ENCODE data around the gene WBP2. TPM values are rescaled to one million over a fixed set of nuclear protein-coding genes. Genes with fewer than 3 reads are reported as not detected.

Gene WBP2
- total and polyA plus RNA-seq, 2 experiments from 2014 or later, result 29.0 to 129 TPM

- peaks cover 14% of the 10 kb centered on the region for H3K4me1 ChIP-seq (ENCODE audit: insufficient read depth)
- H3K79me2 ChIP-seq, result no peaks in the 10 kb centered on the region
- H3K36me3 ChIP-seq (replicated peaks; ENCODE audit: insufficient read depth, low read depth), result no peaks in the 10 kb centered on the region
- 75% methylated on average over 6 of the region's 15 CpGs for WGBS (ENCODE audit: low lambda C conversion rate, missing lambda C conversion rate)
- no peak overlapping the region for H3K4me2 ChIP-seq
- H3K9me2 ChIP-seq (replicated peaks; ENCODE audit: insufficient read depth), result no peaks in the 10 kb centered on the region
- DNase-seq (ENCODE audit: low spot score), result no peak
- no peak overlapping the region for H3K27ac ChIP-seq
- H3K9me3 ChIP-seq (ENCODE audit: low read depth), result no peaks in the 10 kb centered on the region
- H3K4me3 ChIP-seq, result no peak overlapping the region
- no peaks in the 10 kb centered on the region for H4K20me1 ChIP-seq (ENCODE audit: insufficient read depth, poor library complexity, severe bottlenecking)
- no peak overlapping the region for H2AFZ ChIP-seq
- TF ChIP-seq CTCF (IDR thresholded peaks at IDR 0.05; ENCODE audit: poor library complexity), result no peak
- no peak for TF ChIP-seq EZH2 (IDR thresholded peaks at IDR 0.05; ENCODE audit: borderline replicate concordance)
- no peak for TF ChIP-seq EZH2phosphoT487 (IDR thresholded peaks at IDR 0.05; ENCODE audit: low read depth, severe bottlenecking, unreplicated experiment)
- no peaks in the 10 kb centered on the region for H3K27me3 ChIP-seq
Observed at GRCh38 chr17:75831032-75831571, 24.0 kb downstream of the WBP2 start.

GRCh38 chr17:75830164-75831031, 24.7 kb downstream of the WBP2 start:
- Histone ChIP-seq H3K4me3 (no peak overlapping the region), H3K27ac (no peak overlapping the region), H3K27me3 (no peaks in the 10 kb centered on the region), H2AFZ (no peak overlapping the region), H4K20me1 (ENCODE audit: insufficient read depth, poor library complexity, severe bottlenecking) (no peaks in the 10 kb centered on the region), H3K79me2 (no peaks in the 10 kb centered on the region), H3K9me2 (replicated peaks; ENCODE audit: insufficient read depth) (no peaks in the 10 kb centered on the region), H3K9me3 (ENCODE audit: low read depth) (no peaks in the 10 kb centered on the region), H3K4me1 (ENCODE audit: insufficient read depth) (peaks cover 16% of the 10 kb centered on the region), H3K36me3 (replicated peaks; ENCODE audit: insufficient read depth, low read depth) (no peaks in the 10 kb centered on the region), H3K4me2 (no peak overlapping the region)
- no peak for TF ChIP-seq EZH2phosphoT487 (IDR thresholded peaks at IDR 0.05; ENCODE audit: low read depth, severe bottlenecking, unreplicated experiment)
- TF ChIP-seq CTCF (IDR thresholded peaks at IDR 0.05; ENCODE audit: poor library complexity), result peak; percentile 42
- TF ChIP-seq EZH2 (IDR thresholded peaks at IDR 0.05; ENCODE audit: borderline replicate concordance), result no peak
- WGBS (ENCODE audit: low lambda C conversion rate, missing lambda C conversion rate), result 64% methylated on average over 25 of the region's 27 CpGs
- no peak for DNase-seq (ENCODE audit: low spot score)

GRCh38 chr17:75829747-75830146, 25.4 kb downstream of the WBP2 start:
- WGBS (ENCODE audit: low lambda C conversion rate, missing lambda C conversion rate), result 95% methylated on average over 7 of the region's 7 CpGs
- H3K4me1 ChIP-seq (ENCODE audit: insufficient read depth), result peaks cover 22% of the 10 kb centered on the region
- no peak overlapping the region for H2AFZ ChIP-seq
- no peaks in the 10 kb centered on the region for H3K9me2 ChIP-seq (replicated peaks; ENCODE audit: insufficient read depth)
- H3K9me3 ChIP-seq (ENCODE audit: low read depth), result no peaks in the 10 kb centered on the region
- H3K27me3 ChIP-seq, result no peaks in the 10 kb centered on the region
- no peak for DNase-seq (ENCODE audit: low spot score)
- no peak overlapping the region for H3K27ac ChIP-seq
- H3K4me3 ChIP-seq, result no peak overlapping the region
- H3K79me2 ChIP-seq, result no peaks in the 10 kb centered on the region
- H3K36me3 ChIP-seq (replicated peaks; ENCODE audit: insufficient read depth, low read depth), result no peaks in the 10 kb centered on the region
- TF ChIP-seq CTCF (IDR thresholded peaks at IDR 0.05; ENCODE audit: poor library complexity) (no peak), EZH2phosphoT487 (IDR thresholded peaks at IDR 0.05; ENCODE audit: low read depth, severe bottlenecking, unreplicated experiment) (no peak), EZH2 (IDR thresholded peaks at IDR 0.05; ENCODE audit: borderline replicate concordance) (no peak)
- H3K4me2 ChIP-seq, result no peak overlapping the region
- no peaks in the 10 kb centered on the region for H4K20me1 ChIP-seq (ENCODE audit: insufficient read depth, poor library complexity, severe bottlenecking)

Data from hepatocyte (in vitro differentiated cells).